Activated T-helper 9 cell treated with anti-CD3 and anti-CD28 coated beads, Interleukin-2, amount 50 U/mL, for 16 hours (primary cell): ENCODE measurements around the gene MYH14.

Source experiments
- DNase-seq: peaks from one replicate; pipeline ENCODE4 v3.0.0-alpha.2; 2020; ENCODE audit warnings: low read depth

The MYH14 gene

DNA sequence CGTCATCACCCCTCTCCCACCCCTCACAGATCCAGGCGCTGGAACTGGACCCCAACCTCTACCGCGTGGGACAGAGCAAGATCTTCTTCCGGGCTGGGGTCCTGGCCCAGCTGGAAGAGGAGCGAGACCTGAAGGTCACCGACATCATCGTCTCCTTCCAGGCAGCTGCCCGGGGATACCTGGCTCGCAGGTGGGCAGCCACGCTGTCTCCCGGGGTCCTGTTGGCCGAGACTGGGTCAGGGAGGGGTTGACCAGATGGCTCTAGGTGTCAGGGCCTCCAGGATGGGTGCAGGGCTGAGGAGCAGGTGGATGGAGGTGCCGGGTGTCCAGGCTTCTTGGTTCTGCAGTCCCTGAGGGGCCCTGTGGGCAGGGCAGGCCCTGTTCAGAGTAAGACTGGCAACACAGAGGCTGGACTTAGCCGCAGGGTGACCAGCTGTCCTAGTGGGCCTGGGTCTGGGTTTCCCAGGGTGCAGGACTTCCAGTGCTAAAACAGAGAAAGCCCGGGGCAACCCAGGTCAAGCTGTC lies 58.1 kb downstream of the MYH14 start:
- no peak for DNase-seq

DNA sequence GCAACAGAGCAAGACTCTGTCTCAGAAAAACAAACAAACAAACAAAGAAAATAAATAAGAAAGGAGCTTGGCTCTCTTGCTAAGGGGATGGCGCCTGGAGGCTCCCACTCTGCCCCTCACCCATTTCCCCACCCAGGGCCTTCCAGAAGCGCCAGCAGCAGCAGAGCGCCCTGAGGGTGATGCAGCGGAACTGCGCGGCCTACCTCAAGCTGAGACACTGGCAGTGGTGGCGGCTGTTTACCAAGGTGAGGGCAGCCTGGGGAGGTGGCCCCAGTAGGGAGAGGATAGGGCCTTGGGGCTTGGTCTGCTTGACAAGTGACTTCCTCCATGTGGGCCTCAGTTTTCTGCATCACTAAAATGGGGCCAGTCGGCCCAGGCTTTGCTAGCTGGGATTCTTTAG lies 59.8 kb downstream of the MYH14 start:
- no peak for DNase-seq

DNA sequence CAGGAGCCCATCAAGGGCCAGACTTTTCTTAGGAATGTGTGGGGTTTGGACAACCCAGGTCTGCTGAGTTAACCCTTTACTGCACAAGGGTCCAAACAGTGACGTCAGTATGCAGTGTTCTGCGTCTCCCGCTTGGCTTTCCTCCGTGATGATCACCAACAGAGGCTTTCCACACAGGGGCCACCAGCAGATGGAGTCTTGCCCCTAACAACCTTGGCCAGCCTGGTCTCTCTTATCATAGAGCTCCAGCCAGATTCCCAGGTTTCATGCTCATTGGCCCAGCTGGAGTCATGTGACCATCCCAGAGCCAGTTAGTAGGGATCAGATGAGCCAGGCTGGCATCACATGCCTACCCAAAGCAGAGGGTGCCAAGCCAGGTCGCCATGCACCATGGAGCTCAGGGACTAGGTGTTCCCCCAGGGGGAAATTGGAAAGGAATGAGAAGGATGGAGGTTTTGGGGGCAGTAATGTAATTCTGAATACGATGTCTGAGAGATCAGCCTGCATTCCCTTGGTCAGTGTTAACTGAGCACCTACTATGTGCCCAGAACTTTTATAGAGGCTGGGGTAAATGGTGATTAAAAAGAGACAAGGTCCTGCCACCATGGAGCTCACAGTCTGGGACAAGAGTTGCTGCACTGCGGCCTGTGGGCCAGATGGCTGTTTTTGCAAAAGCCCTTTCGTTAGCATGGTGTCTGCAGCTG lies 61.2 kb downstream of the MYH14 start:
- no peak for DNase-seq

DNA sequence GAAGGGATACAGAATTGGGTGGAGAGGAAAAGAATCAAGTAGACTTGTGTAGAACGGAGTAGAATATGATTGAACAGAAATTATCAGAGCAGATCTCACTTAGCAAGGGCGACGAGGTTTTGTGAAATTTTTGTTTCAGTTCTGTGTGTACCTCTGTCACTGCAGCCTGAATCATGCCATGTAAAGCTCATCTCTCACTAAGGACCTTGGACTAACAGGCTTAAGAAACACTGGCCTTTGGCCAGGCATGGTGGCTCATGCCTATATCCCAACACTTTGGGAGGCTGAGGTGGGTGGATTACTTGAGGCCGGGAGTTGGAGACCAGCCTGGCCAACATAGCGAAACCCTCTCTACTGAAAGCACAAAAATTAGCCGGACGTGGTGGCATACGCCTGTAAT lies 62.6 kb downstream of the MYH14 start:
- no peak for DNase-seq

DNA sequence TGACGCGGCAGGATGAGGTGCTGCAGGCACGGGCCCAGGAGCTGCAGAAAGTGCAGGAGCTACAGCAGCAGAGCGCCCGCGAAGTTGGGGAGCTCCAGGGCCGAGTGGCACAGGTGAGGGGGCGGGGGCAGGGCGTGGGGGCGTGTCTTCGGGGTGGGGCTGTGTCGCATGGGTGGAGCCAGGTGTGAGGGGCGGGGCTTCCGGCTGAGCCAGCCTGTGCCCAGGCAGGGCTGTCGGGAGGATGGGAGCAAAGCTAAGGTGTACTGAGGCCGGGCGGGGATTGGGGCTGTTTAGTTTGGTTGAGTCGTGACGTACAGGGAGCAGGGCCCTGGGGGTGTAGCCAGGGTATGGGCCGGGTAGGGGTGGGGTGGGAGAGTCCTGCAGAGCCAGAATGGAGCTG lies 63.5 kb downstream of the MYH14 start:
- no peak for DNase-seq

DNA sequence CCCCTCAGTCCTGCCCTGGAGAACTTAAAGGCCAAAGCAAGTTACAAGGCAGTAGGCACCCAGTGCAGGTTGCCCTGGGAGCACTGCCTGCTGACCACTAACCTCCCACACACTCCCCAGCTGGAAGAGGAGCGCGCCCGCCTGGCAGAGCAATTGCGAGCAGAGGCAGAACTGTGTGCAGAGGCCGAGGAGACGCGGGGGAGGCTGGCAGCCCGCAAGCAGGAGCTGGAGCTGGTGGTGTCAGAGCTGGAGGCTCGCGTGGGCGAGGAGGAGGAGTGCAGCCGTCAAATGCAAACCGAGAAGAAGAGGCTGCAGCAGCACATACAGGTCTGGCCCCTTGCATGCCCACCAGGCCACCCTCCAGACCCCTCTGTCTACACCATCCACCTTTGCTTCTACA lies 64.6 kb downstream of the MYH14 start:
- DNase-seq: no peak

DNA sequence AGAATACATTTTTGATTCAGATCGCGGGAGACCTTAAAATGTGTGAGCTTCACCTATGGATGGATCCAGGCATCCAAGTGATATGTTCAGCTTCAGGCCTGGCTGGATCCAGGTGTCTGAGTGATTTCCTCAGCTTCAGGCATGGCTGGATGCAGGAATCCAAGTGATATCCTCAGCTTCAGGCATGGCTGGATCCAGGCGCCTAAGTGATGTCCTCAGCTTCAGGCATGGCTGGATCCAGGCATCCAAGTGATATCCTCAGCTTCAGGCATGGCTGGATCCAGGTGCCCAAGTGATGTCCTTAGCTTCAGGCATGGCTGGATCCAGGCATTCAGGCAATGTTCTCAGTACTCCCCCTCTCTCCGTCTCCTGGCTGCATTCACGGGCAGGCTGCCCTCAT lies 65.1 kb downstream of the MYH14 start:
- DNase-seq: no peak

DNA sequence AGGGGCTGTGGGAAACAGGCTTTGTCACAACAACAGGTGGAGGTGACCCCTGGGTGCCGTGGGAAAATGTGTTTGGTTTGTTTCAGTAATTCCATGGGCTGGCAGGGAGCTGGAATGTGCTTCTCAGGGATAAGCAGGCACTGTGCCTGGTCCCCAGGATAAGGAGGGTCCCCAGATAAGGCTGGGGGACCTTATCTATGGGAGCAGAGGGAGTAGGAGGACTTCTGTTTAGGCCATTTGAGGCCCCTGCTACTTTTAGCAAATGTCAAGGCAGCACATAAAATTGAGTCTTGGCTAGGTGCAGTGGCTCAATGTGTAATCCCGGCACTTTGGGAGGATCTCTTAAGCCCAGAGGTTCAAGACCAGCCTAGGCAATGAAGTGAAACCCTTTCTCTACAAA lies 66.2 kb downstream of the MYH14 start:
- DNase-seq: no peak

DNA sequence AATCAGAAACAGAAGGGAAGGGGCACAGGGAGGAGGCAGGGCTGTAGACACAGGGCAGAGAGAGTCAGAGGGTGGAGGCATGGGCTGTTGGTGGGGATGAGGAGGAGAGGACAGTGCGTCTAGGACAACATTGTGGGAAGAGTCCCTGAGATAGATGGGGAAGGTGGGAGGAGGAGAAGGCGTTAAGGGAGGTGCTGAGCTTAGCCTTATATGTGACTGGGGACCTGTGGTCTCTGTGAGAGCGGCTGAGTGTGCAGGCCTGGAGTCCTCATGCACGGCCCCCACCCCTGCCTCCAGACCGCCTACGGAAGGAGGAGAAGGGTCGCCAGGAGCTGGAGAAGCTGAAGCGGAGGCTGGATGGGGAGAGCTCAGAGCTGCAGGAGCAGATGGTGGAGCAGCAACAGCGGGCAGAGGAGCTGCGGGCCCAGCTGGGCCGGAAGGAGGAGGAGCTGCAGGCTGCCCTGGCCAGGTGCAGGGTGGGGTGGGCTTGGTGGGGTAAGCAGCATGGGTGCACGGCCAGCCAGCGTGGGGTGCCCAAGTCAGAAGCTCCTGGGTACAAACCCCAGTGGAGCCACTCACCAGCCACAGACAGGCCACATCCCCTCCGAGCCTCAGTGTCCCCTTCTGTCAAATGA lies 69.0 kb downstream of the MYH14 start:
- no peak for DNase-seq

DNA sequence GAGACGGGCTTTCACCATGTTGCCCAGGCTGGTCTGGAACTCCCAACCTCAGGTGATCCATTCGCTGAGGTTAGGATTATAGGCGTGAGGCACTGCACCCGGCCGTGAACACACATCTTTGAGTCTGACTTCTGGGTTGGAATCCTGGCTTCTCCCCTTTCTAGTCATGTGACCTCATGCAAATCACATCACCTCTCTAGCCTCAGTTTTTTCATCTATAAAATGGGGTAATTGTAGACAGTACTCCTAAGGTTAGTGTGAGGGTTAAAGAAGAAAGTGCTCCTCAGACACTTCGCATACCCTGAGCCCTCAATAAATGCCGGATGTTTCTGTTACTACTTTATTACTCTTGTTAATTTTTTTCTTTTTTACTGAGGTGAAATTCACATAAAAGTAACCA lies 70.4 kb downstream of the MYH14 start:
- no peak for DNase-seq

DNA sequence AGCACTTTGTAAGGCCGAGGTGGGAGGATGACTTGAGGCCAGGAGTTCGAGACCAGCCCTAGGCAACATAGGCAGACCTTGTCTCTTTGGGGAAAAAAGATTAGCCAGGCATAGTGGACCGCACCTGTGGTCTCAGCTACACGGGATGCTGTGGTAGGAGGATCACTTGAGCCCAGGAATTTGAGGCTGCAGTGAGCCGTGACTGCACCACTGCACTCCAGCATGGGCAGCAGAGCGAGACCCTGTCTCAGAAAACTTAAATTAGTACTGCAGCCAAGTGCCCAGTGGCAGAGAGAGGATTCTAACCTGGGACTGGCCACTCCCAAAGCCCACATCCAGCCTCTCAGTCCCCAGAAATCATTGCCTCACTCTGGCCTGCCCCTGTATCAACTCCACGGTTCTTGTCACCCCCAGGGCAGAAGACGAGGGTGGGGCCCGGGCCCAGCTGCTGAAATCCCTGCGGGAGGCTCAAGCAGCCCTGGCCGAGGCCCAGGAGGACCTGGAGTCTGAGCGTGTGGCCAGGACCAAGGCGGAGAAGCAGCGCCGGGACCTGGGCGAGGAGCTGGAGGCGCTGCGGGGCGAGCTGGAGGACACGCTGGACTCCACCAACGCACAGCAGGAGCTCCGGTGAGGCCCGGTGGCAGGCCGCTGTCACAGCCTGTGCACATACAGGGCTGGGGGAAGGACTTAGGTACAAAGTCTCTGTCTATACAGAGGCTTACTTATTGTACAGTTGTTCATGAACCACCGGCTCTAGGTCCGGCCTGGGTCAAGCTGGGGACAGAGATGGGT lies 72.4 kb downstream of the MYH14 start:
- no peak for DNase-seq

DNA sequence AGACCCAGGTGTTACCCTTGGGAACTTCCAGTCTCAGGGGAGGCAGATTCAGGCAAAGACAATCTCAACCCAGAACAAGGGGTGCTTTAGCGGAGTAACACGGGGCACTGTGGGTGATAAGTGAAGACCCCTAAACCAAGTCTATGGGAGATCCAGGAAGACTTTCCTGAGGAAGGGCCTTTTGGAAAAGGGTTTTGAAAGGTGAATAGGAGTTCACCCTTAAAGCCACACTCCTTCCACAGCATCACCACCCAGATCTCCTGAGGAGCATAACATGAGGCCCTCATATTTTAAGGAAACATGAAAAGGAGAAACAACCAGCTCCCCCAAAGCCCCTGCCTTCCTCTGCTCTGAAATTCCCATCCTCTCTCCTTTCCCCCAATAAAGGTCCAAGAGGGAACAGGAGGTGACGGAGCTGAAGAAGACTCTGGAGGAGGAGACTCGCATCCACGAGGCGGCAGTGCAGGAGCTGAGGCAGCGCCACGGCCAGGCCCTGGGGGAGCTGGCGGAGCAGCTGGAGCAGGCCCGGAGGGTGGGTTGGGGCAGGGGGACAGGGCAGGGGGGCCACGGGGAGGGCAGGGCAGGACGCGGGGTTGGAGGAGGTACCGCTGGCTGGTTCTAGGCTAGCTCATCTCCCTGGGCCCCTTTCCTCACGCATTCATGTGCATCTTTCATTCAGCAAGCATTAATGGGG lies 73.1 kb downstream of the MYH14 start:
- DNase-seq: no peak

DNA sequence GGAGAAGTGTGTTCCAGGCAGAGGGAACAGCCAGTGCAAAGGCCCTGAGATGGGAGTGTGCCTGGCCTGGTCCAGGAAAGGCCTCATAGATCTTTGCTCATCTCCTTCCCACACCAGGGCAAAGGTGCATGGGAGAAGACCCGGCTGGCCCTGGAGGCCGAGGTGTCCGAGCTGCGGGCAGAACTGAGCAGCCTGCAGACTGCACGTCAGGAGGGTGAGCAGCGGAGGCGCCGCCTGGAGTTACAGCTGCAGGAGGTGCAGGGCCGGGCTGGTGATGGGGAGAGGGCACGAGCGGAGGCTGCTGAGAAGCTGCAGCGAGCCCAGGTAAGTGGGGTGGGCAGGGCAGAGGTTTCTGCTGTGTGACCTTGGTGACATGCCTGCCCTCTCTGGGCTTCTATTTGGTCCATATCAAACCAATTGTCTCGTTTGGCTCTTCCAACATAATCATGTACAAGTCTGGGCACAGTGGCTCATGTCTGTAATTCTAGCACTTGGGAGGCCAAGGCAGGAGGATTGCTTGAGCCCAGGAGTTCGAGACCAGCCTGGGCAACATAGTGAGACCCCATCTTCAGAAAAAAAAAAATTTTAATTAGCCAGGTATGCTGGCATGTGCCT lies 74.7 kb downstream of the MYH14 start:
- DNase-seq: no peak

DNA sequence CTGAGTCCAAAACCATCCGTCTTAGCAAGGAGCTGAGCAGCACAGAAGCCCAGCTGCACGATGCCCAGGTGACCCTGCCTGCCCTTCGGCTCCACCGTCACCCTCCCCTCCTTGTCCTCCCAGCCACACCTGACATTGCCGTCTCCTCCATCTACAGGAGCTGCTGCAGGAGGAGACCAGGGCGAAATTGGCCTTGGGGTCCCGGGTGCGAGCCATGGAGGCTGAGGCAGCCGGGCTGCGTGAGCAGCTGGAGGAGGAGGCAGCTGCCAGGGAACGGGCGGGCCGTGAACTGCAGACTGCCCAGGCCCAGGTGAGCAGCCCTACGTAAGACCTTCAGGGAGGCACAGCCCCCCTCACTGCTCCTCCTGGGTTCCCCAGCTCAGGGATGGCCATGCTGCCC lies 76.7 kb downstream of the MYH14 start:
- no peak for DNase-seq

DNA sequence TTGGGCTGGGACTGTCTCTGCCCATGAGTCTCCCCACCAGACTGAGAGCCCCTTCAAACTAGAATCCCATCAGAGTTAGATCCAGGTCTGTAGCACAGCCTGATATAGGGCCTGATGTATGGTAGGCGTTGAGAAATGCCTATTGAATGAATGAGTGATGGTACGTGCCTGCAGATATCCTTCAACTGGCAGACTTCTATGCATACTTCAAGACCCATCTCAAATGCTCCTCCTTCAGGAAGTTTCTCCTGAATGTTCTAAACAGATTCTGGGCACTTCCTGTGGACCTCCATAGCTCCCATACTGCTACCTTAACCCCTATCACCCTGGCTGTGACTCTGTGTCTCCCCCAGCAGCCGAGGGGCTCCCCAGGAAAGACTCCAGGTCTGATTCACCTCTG lies 77.6 kb downstream of the MYH14 start:
- no peak for DNase-seq

DNA sequence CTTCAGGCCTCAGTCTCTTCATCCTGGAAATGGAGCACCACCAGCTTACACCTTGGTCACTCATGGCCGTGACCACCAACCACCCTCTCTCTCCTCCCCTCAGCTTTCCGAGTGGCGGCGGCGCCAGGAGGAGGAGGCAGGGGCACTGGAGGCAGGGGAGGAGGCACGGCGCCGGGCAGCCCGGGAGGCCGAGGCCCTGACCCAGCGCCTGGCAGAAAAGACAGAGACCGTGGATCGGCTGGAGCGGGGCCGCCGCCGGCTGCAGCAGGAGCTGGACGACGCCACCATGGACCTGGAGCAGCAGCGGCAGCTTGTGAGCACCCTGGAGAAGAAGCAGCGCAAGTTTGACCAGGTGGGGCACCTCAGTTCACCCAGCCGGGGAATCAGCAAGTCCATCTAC lies 78.1 kb downstream of the MYH14 start:
- no peak for DNase-seq

DNA sequence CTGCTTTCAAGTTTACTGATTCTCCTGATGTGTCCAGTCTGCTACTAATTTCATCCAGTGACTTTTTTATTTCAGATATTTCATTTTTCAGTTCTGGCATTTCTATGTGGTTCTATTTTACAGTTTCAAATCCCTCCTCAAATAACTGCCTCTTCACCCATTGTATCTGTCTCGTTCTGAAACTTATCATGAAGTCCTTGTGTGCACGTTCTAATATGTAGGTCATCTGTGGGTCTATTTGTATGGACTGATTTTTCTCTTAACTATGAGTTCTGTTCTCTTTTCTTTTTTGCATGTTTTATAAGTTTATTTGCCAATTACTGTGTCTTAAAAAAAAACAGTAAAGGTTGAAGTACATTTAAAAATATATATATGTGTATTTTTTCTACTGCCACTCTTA lies 82.4 kb downstream of the MYH14 start:
- DNase-seq: no peak

DNA sequence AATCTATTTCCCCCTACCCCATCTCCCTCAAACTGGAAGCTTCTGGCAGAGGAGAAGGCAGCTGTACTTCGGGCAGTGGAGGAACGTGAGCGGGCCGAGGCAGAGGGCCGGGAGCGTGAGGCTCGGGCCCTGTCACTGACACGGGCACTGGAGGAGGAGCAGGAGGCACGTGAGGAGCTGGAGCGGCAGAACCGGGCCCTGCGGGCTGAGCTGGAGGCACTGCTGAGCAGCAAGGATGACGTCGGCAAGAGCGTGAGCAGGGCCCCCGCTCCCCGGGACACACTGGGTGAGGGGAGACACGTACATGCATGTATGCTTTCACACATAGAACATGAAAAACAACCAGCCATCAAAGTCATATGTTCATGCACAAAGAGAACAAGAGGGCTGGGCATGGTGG lies 83.0 kb downstream of the MYH14 start:
- no peak for DNase-seq

DNA sequence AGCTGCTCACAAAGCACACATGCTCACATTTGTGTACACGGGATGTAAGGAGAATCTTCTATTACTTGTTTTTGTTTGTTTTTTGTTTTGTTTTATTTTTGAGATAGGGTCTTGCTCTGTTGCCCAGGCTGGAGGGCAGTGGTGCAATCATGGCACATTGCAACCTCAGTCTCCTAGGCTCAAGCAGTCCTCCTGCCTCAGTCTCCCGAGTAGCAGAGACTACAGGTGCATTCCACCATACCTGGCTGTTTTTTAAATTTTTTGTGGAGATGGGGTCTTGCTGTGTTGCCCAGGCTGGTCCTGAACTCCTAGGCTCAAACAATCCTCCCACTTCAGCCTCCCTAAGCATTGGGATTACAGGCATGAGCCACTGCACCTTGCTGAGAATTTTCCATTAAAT lies 83.9 kb downstream of the MYH14 start:
- DNase-seq: no peak

DNA sequence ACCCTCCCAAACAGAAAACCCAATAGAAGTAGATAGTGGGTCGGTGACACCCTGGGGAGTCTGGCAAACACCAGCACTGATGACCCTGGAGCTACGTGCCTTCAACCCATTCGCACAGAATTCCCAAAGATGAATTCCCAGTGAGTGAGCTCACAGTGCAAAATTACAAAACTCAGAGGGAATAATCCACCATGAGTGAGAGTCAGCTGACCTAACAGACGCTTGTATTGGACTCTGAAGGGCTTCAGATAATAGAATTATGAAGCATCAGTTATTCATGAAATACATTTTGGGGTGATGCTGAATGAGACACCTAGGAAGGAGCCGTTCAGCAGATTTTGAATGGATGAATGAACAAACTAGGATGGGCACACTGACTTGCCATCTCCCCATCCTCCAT lies 85.5 kb downstream of the MYH14 start:
- DNase-seq: no peak

DNA sequence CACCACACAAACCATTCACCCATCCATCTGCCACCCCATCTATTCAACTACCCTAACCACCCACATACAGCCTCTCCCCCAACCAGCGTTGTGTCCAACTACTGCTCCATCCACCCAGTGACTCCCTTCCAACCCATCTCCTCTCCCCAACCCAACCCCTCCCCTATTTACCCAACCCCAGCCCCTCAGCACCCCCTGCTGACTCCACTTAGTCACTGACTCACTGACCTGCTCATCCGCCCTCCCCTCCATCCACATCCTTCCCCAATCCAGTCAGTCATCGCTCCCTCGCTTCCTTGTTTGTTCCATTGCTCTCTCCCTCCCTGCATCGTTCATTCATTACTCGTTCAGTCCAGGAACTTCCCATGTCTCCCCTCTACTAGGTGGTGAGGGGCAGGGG lies 86.6 kb downstream of the MYH14 start:
- DNase-seq: no peak

DNA sequence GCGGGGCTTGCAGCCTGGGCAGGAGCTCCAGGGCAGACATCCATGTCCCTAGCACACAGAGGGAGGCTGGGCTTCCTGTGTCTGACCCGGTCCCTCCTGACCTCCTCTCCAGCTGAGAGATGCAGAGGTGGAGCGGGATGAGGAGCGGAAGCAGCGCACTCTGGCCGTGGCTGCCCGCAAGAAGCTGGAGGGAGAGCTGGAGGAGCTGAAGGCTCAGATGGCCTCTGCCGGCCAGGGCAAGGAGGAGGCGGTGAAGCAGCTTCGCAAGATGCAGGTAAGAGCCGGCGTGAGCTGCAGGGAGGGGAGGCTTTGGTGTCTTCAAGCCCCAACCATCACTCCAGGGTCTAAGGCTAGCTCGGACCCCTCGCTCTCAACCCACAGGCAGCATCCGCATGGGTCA lies 87.4 kb downstream of the MYH14 start:
- DNase-seq: no peak
